ENCODE results near the gene CFAP46. TPM values are rescaled to one million over a fixed set of nuclear protein-coding genes. Genes with fewer than 3 reads are reported as not detected.

The CFAP46 gene
- polyA plus RNA-seq, 3 donors = 0.07 TPM; not detected in 2

DNA sequence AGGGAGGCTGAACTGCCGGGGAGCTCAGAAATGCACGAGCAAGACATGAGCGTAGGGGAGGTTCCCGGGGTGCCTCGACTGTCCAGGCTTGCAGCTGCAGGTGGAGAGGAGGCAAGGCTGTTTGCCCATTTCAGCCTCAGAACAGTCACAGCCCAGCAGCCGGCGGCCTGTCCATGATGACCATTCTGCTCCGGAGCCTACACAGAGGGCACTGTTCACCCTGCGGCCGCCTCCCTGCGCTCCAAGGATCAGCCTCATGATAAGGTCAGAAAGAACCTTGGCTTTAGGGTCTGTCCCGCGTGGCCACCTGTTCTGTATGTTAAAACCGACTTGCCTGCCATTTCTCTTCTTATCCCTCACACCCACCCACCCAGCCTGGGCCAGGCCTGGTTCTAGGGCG is 21.9 kb upstream of the CFAP46 start:
- Mint-ChIP-seq H3K4me3 (peak overlapping the region in 1 of 2 donors; percentile 50), H3K27ac (peak overlapping the region in 1 of 7 donors; percentile 19), H3K27me3 (ENCODE audit: low read depth in 3 of 3) (peaks cover 37 to 68% (median 58%) of the 10 kb centered on the region in 3 donors), H3K9me3 (peaks cover 0 to 5% (median 1%) of the 10 kb centered on the region in 7 donors), H3K36me3 (peaks cover 0 to 6% of the 10 kb centered on the region in 2 donors), H3K4me1 (peaks cover 26% of the 10 kb centered on the region)
- H3K36me3 ChIP-seq (replicated peaks in 1 of 2; ENCODE audit: control insufficient read depth in 1 of 2, insufficient read depth in 2 of 2, low read length in 2 of 2) = no peaks in the 10 kb centered on the region
- H3K4me2 ChIP-seq (replicated peaks; ENCODE audit: extremely low read depth, low read length, poor library complexity, severe bottlenecking) = no peak overlapping the region
- no peaks in the 10 kb centered on the region for H3K79me2 ChIP-seq (ENCODE audit: insufficient read depth, low read length)
- intact Hi-C loops (cut with micrococcal nuclease) = loop anchor here in 1 of 2 donors (10.0 kb wide), 1 partner anchor 361 kb away; no protein-coding TSS in a partner anchor
- H4K20me1 ChIP-seq (ENCODE audit: insufficient read depth, low read length) = no peaks in the 10 kb centered on the region
- no peaks in the 10 kb centered on the region for H3K9me3 ChIP-seq (replicated peaks in 1 of 2; ENCODE audit: control insufficient read depth in 1 of 2, insufficient read depth in 1 of 2, low read length in 2 of 2)
- TF ChIP-seq, protein P1, sequence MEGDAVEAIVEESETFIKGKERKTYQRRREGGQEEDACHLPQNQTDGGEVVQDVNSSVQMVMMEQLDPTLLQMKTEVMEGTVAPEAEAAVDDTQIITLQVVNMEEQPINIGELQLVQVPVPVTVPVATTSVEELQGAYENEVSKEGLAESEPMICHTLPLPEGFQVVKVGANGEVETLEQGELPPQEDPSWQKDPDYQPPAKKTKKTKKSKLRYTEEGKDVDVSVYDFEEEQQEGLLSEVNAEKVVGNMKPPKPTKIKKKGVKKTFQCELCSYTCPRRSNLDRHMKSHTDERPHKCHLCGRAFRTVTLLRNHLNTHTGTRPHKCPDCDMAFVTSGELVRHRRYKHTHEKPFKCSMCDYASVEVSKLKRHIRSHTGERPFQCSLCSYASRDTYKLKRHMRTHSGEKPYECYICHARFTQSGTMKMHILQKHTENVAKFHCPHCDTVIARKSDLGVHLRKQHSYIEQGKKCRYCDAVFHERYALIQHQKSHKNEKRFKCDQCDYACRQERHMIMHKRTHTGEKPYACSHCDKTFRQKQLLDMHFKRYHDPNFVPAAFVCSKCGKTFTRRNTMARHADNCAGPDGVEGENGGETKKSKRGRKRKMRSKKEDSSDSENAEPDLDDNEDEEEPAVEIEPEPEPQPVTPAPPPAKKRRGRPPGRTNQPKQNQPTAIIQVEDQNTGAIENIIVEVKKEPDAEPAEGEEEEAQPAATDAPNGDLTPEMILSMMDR (IDR thresholded peaks at IDR 0.05) = no peak
- no peak overlapping the region for H3K27ac ChIP-seq (ENCODE audit: low read depth in 1 of 2, low read length in 2 of 2)
- DNase-seq = no peak
- no peak overlapping the region for H3K9ac ChIP-seq (ENCODE audit: insufficient read depth, low read length, poor library complexity, severe bottlenecking)
- WGBS (ENCODE audit: insufficient coverage) = 82% methylated on average over 12 of the region's 15 CpGs
- H3K4me1 ChIP-seq (ENCODE audit: control insufficient read depth in 1 of 2, insufficient read depth in 2 of 2, low read length in 2 of 2) = peaks cover 13 to 22% of the 10 kb centered on the region in 2 donors
- H3K4me3 ChIP-seq (replicated peaks in 1 of 3; ENCODE audit: low read depth in 2 of 3, low read length in 3 of 3) = no peak overlapping the region
- H3K27me3 ChIP-seq (ENCODE audit: control insufficient read depth in 2 of 2, insufficient read depth in 2 of 2, low read length in 2 of 2) = peaks cover 7 to 47% of the 10 kb centered on the region in 2 donors
- no peak overlapping the region for H2AFZ ChIP-seq (ENCODE audit: insufficient read depth, low read depth, low read length, poor library complexity, severe bottlenecking)

DNA sequence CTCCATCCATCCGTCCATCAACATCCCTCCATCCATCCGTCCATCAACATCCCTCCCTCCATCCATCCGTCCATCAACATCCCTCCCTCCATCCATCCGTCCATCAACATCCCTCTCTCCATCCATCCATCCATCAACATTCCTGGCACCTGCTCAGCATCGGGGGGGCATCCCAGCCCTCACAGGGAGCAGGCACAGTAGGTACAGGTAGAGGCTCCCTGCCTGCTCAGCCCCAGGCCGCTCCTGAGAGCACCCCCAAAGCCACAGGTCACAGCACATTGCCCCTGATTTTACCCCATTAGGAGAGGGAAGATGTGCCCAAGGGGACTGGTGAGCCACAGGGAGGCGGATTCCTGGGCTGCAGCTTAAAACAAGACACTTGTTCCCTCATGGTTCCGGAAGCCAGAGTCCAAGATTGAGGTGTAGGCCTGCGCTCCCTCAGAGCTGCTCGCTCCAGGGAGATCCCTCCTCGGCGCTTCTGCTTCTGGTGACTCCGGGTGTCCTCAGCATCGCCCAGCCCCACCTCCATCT is 21.1 kb upstream of the CFAP46 start:
- Histone ChIP-seq H3K4me3 (replicated peaks in 1 of 3; ENCODE audit: low read depth in 2 of 3, low read length in 3 of 3) (no peak overlapping the region), H3K9ac (ENCODE audit: insufficient read depth, low read length, poor library complexity, severe bottlenecking) (no peak overlapping the region), H3K27ac (ENCODE audit: low read depth in 1 of 2, low read length in 2 of 2) (no peak overlapping the region), H2AFZ (ENCODE audit: insufficient read depth, low read depth, low read length, poor library complexity, severe bottlenecking) (no peak overlapping the region), H3K9me3 (replicated peaks in 1 of 2; ENCODE audit: control insufficient read depth in 1 of 2, insufficient read depth in 1 of 2, low read length in 2 of 2) (no peaks in the 10 kb centered on the region), H3K4me1 (ENCODE audit: control insufficient read depth in 1 of 2, insufficient read depth in 2 of 2, low read length in 2 of 2) (peaks cover 13 to 22% of the 10 kb centered on the region in 2 donors), H3K4me2 (replicated peaks; ENCODE audit: extremely low read depth, low read length, poor library complexity, severe bottlenecking) (no peak overlapping the region), H3K79me2 (ENCODE audit: insufficient read depth, low read length) (no peaks in the 10 kb centered on the region), H3K36me3 (replicated peaks in 1 of 2; ENCODE audit: control insufficient read depth in 1 of 2, insufficient read depth in 2 of 2, low read length in 2 of 2) (no peaks in the 10 kb centered on the region), H3K27me3 (ENCODE audit: control insufficient read depth in 2 of 2, insufficient read depth in 2 of 2, low read length in 2 of 2) (peaks cover 7 to 44% of the 10 kb centered on the region in 2 donors), H4K20me1 (ENCODE audit: insufficient read depth, low read length) (no peaks in the 10 kb centered on the region)
- peaks cover 0 to 5% (median 1%) of the 10 kb centered on the region in 7 donors for H3K9me3 Mint-ChIP-seq
- peak overlapping the region in 1 of 2 donors; percentile 99 for H3K4me3 Mint-ChIP-seq
- H3K27ac Mint-ChIP-seq = no peak overlapping the region
- 95% methylated on average over 14 of the region's 14 CpGs for WGBS (ENCODE audit: insufficient coverage)
- H3K36me3 Mint-ChIP-seq = peaks cover 0 to 6% of the 10 kb centered on the region in 2 donors
- H3K4me1 Mint-ChIP-seq = peaks cover 26% of the 10 kb centered on the region
- no peak for DNase-seq
- TF ChIP-seq, protein P1 (IDR thresholded peaks at IDR 0.05) = no peak
- intact Hi-C loops (cut with micrococcal nuclease) = loop anchor here in 1 of 2 donors (10.0 kb wide), 1 partner anchor 361 kb away; no protein-coding TSS in a partner anchor
- H3K27me3 Mint-ChIP-seq (ENCODE audit: low read depth in 3 of 3) = peaks cover 37 to 66% (median 60%) of the 10 kb centered on the region in 3 donors

Data from CD14-positive monocyte (primary cell).